K562 (cell line): ENCODE results near the gene JUN. TPM values are rescaled to one million over a fixed set of nuclear protein-coding genes. Genes with fewer than 3 reads are reported as not detected.

Experiments
- CHD7 ChIP-seq: fragments of 200-600 bp; sonication (generic); IDR thresholded peaks from one replicate; pipeline ENCODE4 v1.6.1; 2012; ENCODE audit warnings: mild to moderate bottlenecking, low read depth, low read length, inconsistent platforms
- EHMT2 ChIP-seq: fragments of 450-650 bp; IDR thresholded peaks from 2 replicates; pipeline ENCODE4 v1.6.1; 2018; ENCODE audit warnings: antibody characterized with exemption
- GMEB1 ChIP-seq: fragments of 250-450 bp; sonication (Bioruptor Pico); IDR thresholded peaks from 2 replicates; pipeline ENCODE4 v1.4.0; 2020; ENCODE audit warnings: mild to moderate bottlenecking
- MED1 ChIP-seq: sonication (generic); formaldehyde crosslinking; IDR thresholded peaks from 2 replicates; pipeline ENCODE4 v1.8.1; 2023; ENCODE audit warnings: missing genetic modification reagents, borderline replicate concordance
- PHF21A ChIP-seq: fragments of 450-650 bp; IDR thresholded peaks from 2 replicates; pipeline ENCODE4 v1.6.1; 2017; ENCODE audit warnings: low read depth, borderline replicate concordance
- POLR2AphosphoS5 ChIP-seq: IDR thresholded peaks from 2 replicates; pipeline ENCODE4 v1.6.1; 2011; ENCODE audit warnings: mild to moderate bottlenecking, low read depth, low read length, moderate library complexity; ENCODE audit not compliant: control insufficient read depth, insufficient read depth
- RBFOX2 ChIP-seq: fragments of 200-400 bp; formaldehyde crosslinking; IDR thresholded peaks from 2 replicates; pipeline ENCODE4 v1.6.1; 2017; ENCODE audit warnings: low read depth, mild to moderate bottlenecking, low read length, moderate library complexity
- RBM15 ChIP-seq: fragments of 200-400 bp; formaldehyde crosslinking; IDR thresholded peaks from 2 replicates; pipeline ENCODE4 v1.6.1; 2018; ENCODE audit warnings: mild to moderate bottlenecking, low read length, moderate library complexity; ENCODE audit not compliant: insufficient read depth
- TBL1XR1 ChIP-seq, 2 experiments: IDR thresholded peaks; 2 replicates each; pipeline ENCODE4 v1.6.1; 2012; ENCODE audit warnings: improper control_type of control experiment in 2 of 2, low read length in 2 of 2, mild to moderate bottlenecking in 1 of 2
- ZBTB26 ChIP-seq: fragments of 450-650 bp; formaldehyde crosslinking; IDR thresholded peaks from 2 replicates; pipeline ENCODE4 v1.4.0; 2022; ENCODE audit warnings: missing genetic modification characterization
- ZNF24 ChIP-seq: fragments of 450-650 bp; IDR thresholded peaks from 2 replicates; pipeline ENCODE4 v1.6.1; 2016
- polyA plus RNA-seq, 8 experiments: library from polyadenylated mRNA; depleted of rRNA in 4 of 8; stranded (reverse) in 5 of 8; unstranded in 3 of 8; fragments of >200 nt; fragmentation: Nextera tagmentation in 2 of 8; fragmentation: Illumina TruSeq in 1 of 8; extraction: Ambion mirVana in 2 of 8; extraction: Trizol in 1 of 8; gene quantifications; 2 replicates each; pipeline versions ENCODE4 v1.2.1 to v1.2.3, GENCODE V29; 2011 to 2014; ENCODE audit warnings: inconsistent platforms in 1 of 8, missing spikeins in 1 of 8
- total RNA-seq, 7 experiments: library from RNA; depleted of rRNA in 6 of 7; stranded (reverse); fragments of >200 nt in 6 of 7; fragmentation: Illumina TruSeq in 2 of 7; extraction: Trizol in 2 of 7; gene quantifications; 2 replicates each; pipeline versions ENCODE4 v1.2.1 to v1.2.3, GENCODE V29; 2011 to 2021; ENCODE audit warnings: low replicate concordance in 1 of 7

Gene JUN
- total and polyA plus RNA-seq, 9 of the 15 experiments (the other 6 are each of a cell fraction or from before 2014, with no cell fraction given): 0.32 to 23.4 (median 4.0) TPM

- TF ChIP-seq ZBTB26 (CRISPR knock-in tag): no peak
- no peak for TF ChIP-seq POLR2AphosphoS5
- no peak; the same call in 1 of the 2 replicates for TF ChIP-seq MED1
- TF ChIP-seq EHMT2: no peak
- no peak for TF ChIP-seq GMEB1 (CRISPR knock-in tag)
- no peak for TF ChIP-seq ZNF24
- 0 out of 4 replicates have a peak, but pooled peaks of 1 of the 2 experiments have one; percentile 45 for TF ChIP-seq TBL1XR1 (IDR thresholded peaks at IDR 0.05; ENCODE audit: low read length in 2 of 2)
- no peak for TF ChIP-seq CHD7
- 0 out of 2 replicates have a peak, but pooled peaks have one; percentile 32 for TF ChIP-seq RBM15
- no peak for TF ChIP-seq PHF21A
- peak; percentile 80; the same call in 1 of the 2 replicates for TF ChIP-seq RBFOX2
Observed at GRCh38 chr1:58783090-58783992, 506 bp downstream of the JUN start (continued).
